ENCODE data around the gene TP53I13. TPM values are rescaled to one million over a fixed set of nuclear protein-coding genes. Genes with fewer than 3 reads are reported as not detected.

Gene TP53I13
- total and polyA plus RNA-seq, 3 donors from 2014 or later: 72.3 to 89.6 (median 86.3) TPM

GRCh38 chr17:29573558-29573869 is 5.0 kb downstream of the TP53I13 start:
- Histone ChIP-seq H3K9me3 (no peaks in the 10 kb centered on the region), H3K36me3 (ENCODE audit: low read depth, missing control alignments) (no peaks in the 10 kb centered on the region), H3K27me3 (no peaks in the 10 kb centered on the region), H3K4me3 (no peak overlapping the region), H3K27ac (no peak overlapping the region), H3K4me1 (peaks cover 15% of the 10 kb centered on the region)
- intact Hi-C loops (cut with DNase I; ENCODE audit: low total_unique reads): no loop called here
- no peak for TF ChIP-seq CTCF (IDR thresholded peaks at IDR 0.05)
- TF ChIP-seq POLR2A (IDR thresholded peaks at IDR 0.05): no peak
- 75% methylated on average over 6 of the region's 6 CpGs for WGBS, 2 donors
- DNase-seq: no peak

- no peak overlapping the region for H3K27ac ChIP-seq
- no peaks in the 10 kb centered on the region for H3K27me3 ChIP-seq
- no peak overlapping the region for H3K4me3 ChIP-seq
- no peaks in the 10 kb centered on the region for H3K9me3 ChIP-seq
- H3K36me3 ChIP-seq (ENCODE audit: low read depth, missing control alignments): no peaks in the 10 kb centered on the region
- WGBS, 2 donors: 75 to 81% methylated on average over 12 to 14 of the region's 14 CpGs
- peaks cover 15% of the 10 kb centered on the region for H3K4me1 ChIP-seq
- TF ChIP-seq POLR2A (IDR thresholded peaks at IDR 0.05) (no peak), CTCF (IDR thresholded peaks at IDR 0.05) (no peak)
- DNase-seq: no peak
- intact Hi-C loops (cut with DNase I; ENCODE audit: low total_unique reads): no loop called here
Observed at GRCh38 chr17:29573871-29574731, 5.6 kb downstream of the TP53I13 start.

- no peaks in the 10 kb centered on the region for H3K9me3 ChIP-seq
- no peak for TF ChIP-seq CTCF (IDR thresholded peaks at IDR 0.05)
- TF ChIP-seq POLR2A (IDR thresholded peaks at IDR 0.05): no peak
- peaks cover 15% of the 10 kb centered on the region for H3K4me1 ChIP-seq
- no peak for DNase-seq
- H3K4me3 ChIP-seq: no peak overlapping the region
- intact Hi-C loops (cut with DNase I; ENCODE audit: low total_unique reads): no loop called here
- no peaks in the 10 kb centered on the region for H3K27me3 ChIP-seq
- no peak overlapping the region for H3K27ac ChIP-seq
- H3K36me3 ChIP-seq (ENCODE audit: low read depth, missing control alignments): no peaks in the 10 kb centered on the region
- 84 to 89% methylated on average over 6 to 17 of the region's 17 CpGs for WGBS, 2 donors
Observed at GRCh38 chr17:29574732-29575510, 6.4 kb downstream of the TP53I13 start.

GRCh38 chr17:29575511-29576213 is 7.2 kb downstream of the TP53I13 start:
- Histone ChIP-seq H3K27ac (no peak overlapping the region), H3K4me1 (peaks cover 15% of the 10 kb centered on the region), H3K4me3 (no peak overlapping the region), H3K9me3 (no peaks in the 10 kb centered on the region), H3K27me3 (no peaks in the 10 kb centered on the region), H3K36me3 (ENCODE audit: low read depth, missing control alignments) (no peaks in the 10 kb centered on the region)
- 87 to 94% methylated on average over 9 to 28 of the region's 28 CpGs for WGBS, 2 donors
- no peak for DNase-seq
- TF ChIP-seq POLR2A (IDR thresholded peaks at IDR 0.05) (no peak), CTCF (IDR thresholded peaks at IDR 0.05) (no peak)
- intact Hi-C loops (cut with DNase I; ENCODE audit: low total_unique reads): no loop called here
